Measurements from ENCODE around the gene ZNF17. TPM values are rescaled to one million over a fixed set of nuclear protein-coding genes. Genes with fewer than 3 reads are reported as not detected.

ZNF17 gene
- total RNA-seq, 1 experiment from 2014 or later, result 5.1 TPM

- TF ChIP-seq REST (IDR thresholded peaks at IDR 0.05; ENCODE audit: low read depth), result no peak
- no peak for TF ChIP-seq YY1 (IDR thresholded peaks at IDR 0.05; ENCODE audit: extremely low read depth, insufficient replicate concordance, low read depth, low read length)
- no peak for TF ChIP-seq ATF3 (IDR thresholded peaks at IDR 0.05)
- TF ChIP-seq EZH2phosphoT487 (IDR thresholded peaks at IDR 0.05; ENCODE audit: borderline replicate concordance), result no peak
- no peak for TF ChIP-seq SIN3A (IDR thresholded peaks at IDR 0.05; ENCODE audit: low read depth)
- no peak for TF ChIP-seq ELF1 (IDR thresholded peaks at IDR 0.05; ENCODE audit: borderline replicate concordance, low read depth)
- no peak for TF ChIP-seq MAX (IDR thresholded peaks at IDR 0.05)
- TF ChIP-seq POLR2A (IDR thresholded peaks at IDR 0.05; ENCODE audit: borderline replicate concordance, extremely low read depth, insufficient read depth, insufficient read length), result no peak
- TF ChIP-seq CBX3 (IDR thresholded peaks at IDR 0.05; ENCODE audit: low read depth), result no peak
Measured at GRCh38 chr19:57398868-57399267, 12.1 kb upstream of the ZNF17 start (continued).

GRCh38 chr19:57403737-57404563 lies 7.0 kb upstream of the ZNF17 start:
- no peak overlapping the region for H3K4me3 ChIP-seq (replicated peaks in 1 of 2; ENCODE audit: low read depth in 1 of 2, low read length in 2 of 2)
- H4K20me1 ChIP-seq (ENCODE audit: insufficient read depth), result no peaks in the 10 kb centered on the region
- H3K79me2 ChIP-seq (ENCODE audit: insufficient read depth, low read length), result no peaks in the 10 kb centered on the region
- intact Hi-C loops (cut with micrococcal nuclease), result loop anchor here (10.0 kb wide), 1 partner anchor 501 kb away; no protein-coding TSS in a partner anchor
- H3K36me3 ChIP-seq (ENCODE audit: control insufficient read depth in 1 of 2, insufficient read depth in 2 of 2, low read length in 2 of 2), result peaks cover under 1 to 8% of the 10 kb centered on the region in 2 experiments; a peak in 3 of 4 replicates
- H3K9me2 ChIP-seq (ENCODE audit: insufficient read depth), result no peaks in the 10 kb centered on the region
- ATAC-seq, result no peak
- H3K27ac ChIP-seq (ENCODE audit: low read depth, low read length), result no peak overlapping the region
- H2AFZ ChIP-seq (ENCODE audit: low read depth, low read length, poor library complexity, severe bottlenecking), result no peak overlapping the region
- no TSS peak for BruUV-seq (replicated peaks)
- no peak for DNase-seq (ENCODE audit: low read depth, low spot score)
- H3K27me3 ChIP-seq (ENCODE audit: insufficient read depth, low read length), result no peaks in the 10 kb centered on the region
- ChIA-PET POLR2A (interaction anchor here (0.8 to 1.2 kb wide), 2 partner anchors 10 to 30 kb away, joined by 3 read pairs; no protein-coding TSS in a partner anchor), CTCF (no interaction called here), RAD21 (ENCODE audit: low non-redundant PET in 1 of 2, low total read pairs in 2 of 2, uncharacterized antibody in 2 of 2, unreplicated experiment in 2 of 2) (no interaction called here)
- no peak overlapping the region for H3K4me2 ChIP-seq (ENCODE audit: low read length)
- H3K9me3 ChIP-seq (ENCODE audit: control insufficient read depth in 1 of 2, insufficient read depth in 1 of 2, low read depth in 1 of 2, low read length in 2 of 2), result peaks cover 8 to 12% of the 10 kb centered on the region in 2 experiments; a peak in 2 of 4 replicates
- no peak overlapping the region for H3K9ac ChIP-seq (ENCODE audit: low read length)
- H3K4me1 ChIP-seq (ENCODE audit: control insufficient read depth in 1 of 2, insufficient read depth in 2 of 2, low read length in 2 of 2), result no peaks in the 10 kb centered on the region
- no peak for TF ChIP-seq EGR1 (IDR thresholded peaks at IDR 0.05; ENCODE audit: low read depth)
- no peak for TF ChIP-seq ZNF274 (IDR thresholded peaks at IDR 0.05; ENCODE audit: low read depth, low read length)
- TF ChIP-seq ZBTB33 (IDR thresholded peaks at IDR 0.05; ENCODE audit: extremely low read depth, insufficient replicate concordance, low read length), result no peak
- no peak for TF ChIP-seq REST (IDR thresholded peaks at IDR 0.05; ENCODE audit: low read depth)
- no peak for TF ChIP-seq SRF (IDR thresholded peaks at IDR 0.05; ENCODE audit: low read depth)
- TF ChIP-seq EZH2phosphoT487 (IDR thresholded peaks at IDR 0.05; ENCODE audit: borderline replicate concordance), result no peak
- no peak for TF ChIP-seq RAD21 (IDR thresholded peaks at IDR 0.05; ENCODE audit: low read depth)

All from HCT116 (cell line).